Measurements from ENCODE around the gene TTLL3. TPM values are rescaled to one million over a fixed set of nuclear protein-coding genes. Genes with fewer than 3 reads are reported as not detected.

TTLL3 gene
- total RNA-seq, 1 experiment from 2014 or later, result 19.5 TPM

- no peaks in the 10 kb centered on the region for H3K27me3 Mint-ChIP-seq (ENCODE audit: unreplicated experiment)
- H3K36me3 Mint-ChIP-seq (ENCODE audit: insufficient read depth, unreplicated experiment), result peaks cover 5% of the 10 kb centered on the region
- H3K27ac Mint-ChIP-seq (ENCODE audit: unreplicated experiment), result no peak overlapping the region
- no peak for TF ChIP-seq CTCF (IDR thresholded peaks at IDR 0.05; ENCODE audit: unreplicated experiment)
- H3K4me3 Mint-ChIP-seq (ENCODE audit: low read depth, unreplicated experiment), result no peak overlapping the region
- CTCF ChIA-PET, result no interaction called here
- intact Hi-C loops (cut with micrococcal nuclease; ENCODE audit: unreplicated experiment), result no loop called here
- DNase-seq, result no peak
- H3K4me1 Mint-ChIP-seq (ENCODE audit: low read depth, unreplicated experiment), result no peaks in the 10 kb centered on the region
- H3K9me3 Mint-ChIP-seq (ENCODE audit: low read depth, unreplicated experiment), result no peaks in the 10 kb centered on the region
- no TSS peak for BruUV-seq (replicated peaks)
Observed at GRCh38 chr3:9828801-9829755, 19.0 kb downstream of the TTLL3 start.

GRCh38 chr3:9831253-9831652 lies 21.2 kb downstream of the TTLL3 start:
- no peak overlapping the region for H3K27ac Mint-ChIP-seq (ENCODE audit: unreplicated experiment)
- no peak overlapping the region for H3K4me3 Mint-ChIP-seq (ENCODE audit: low read depth, unreplicated experiment)
- no peaks in the 10 kb centered on the region for H3K9me3 Mint-ChIP-seq (ENCODE audit: low read depth, unreplicated experiment)
- no peak for DNase-seq
- intact Hi-C loops (cut with micrococcal nuclease; ENCODE audit: unreplicated experiment), result no loop called here
- no peaks in the 10 kb centered on the region for H3K27me3 Mint-ChIP-seq (ENCODE audit: unreplicated experiment)
- no peaks in the 10 kb centered on the region for H3K4me1 Mint-ChIP-seq (ENCODE audit: low read depth, unreplicated experiment)
- TF ChIP-seq CTCF (IDR thresholded peaks at IDR 0.05; ENCODE audit: unreplicated experiment), result no peak
- peaks cover 11% of the 10 kb centered on the region for H3K36me3 Mint-ChIP-seq (ENCODE audit: insufficient read depth, unreplicated experiment)
- CTCF ChIA-PET, result interaction anchor here (0.6 kb wide), 1 partner anchor 69 kb away, joined by 3 read pairs; no protein-coding TSS in a partner anchor
- BruUV-seq (replicated peaks), result no TSS peak

GRCh38 chr3:9833078-9833477 lies 23.0 kb downstream of the TTLL3 start:
- intact Hi-C loops (cut with micrococcal nuclease; ENCODE audit: unreplicated experiment), result no loop called here
- DNase-seq, result no peak
- Mint-ChIP-seq H3K36me3 (ENCODE audit: insufficient read depth, unreplicated experiment) (peaks cover 11% of the 10 kb centered on the region), H3K27me3 (ENCODE audit: unreplicated experiment) (no peaks in the 10 kb centered on the region), H3K4me3 (ENCODE audit: low read depth, unreplicated experiment) (no peak overlapping the region), H3K9me3 (ENCODE audit: low read depth, unreplicated experiment) (no peaks in the 10 kb centered on the region), H3K4me1 (ENCODE audit: low read depth, unreplicated experiment) (no peaks in the 10 kb centered on the region), H3K27ac (ENCODE audit: unreplicated experiment) (no peak overlapping the region)
- CTCF ChIA-PET, result no interaction called here
- BruUV-seq (replicated peaks), result no TSS peak
- no peak for TF ChIP-seq CTCF (IDR thresholded peaks at IDR 0.05; ENCODE audit: unreplicated experiment)

- no peak for TF ChIP-seq CTCF (IDR thresholded peaks at IDR 0.05; ENCODE audit: unreplicated experiment)
- Mint-ChIP-seq H3K4me3 (ENCODE audit: low read depth, unreplicated experiment) (no peak overlapping the region), H3K27ac (ENCODE audit: unreplicated experiment) (no peak overlapping the region), H3K4me1 (ENCODE audit: low read depth, unreplicated experiment) (no peaks in the 10 kb centered on the region), H3K27me3 (ENCODE audit: unreplicated experiment) (no peaks in the 10 kb centered on the region), H3K36me3 (ENCODE audit: insufficient read depth, unreplicated experiment) (peaks cover 14% of the 10 kb centered on the region), H3K9me3 (ENCODE audit: low read depth, unreplicated experiment) (no peaks in the 10 kb centered on the region)
- DNase-seq, result no peak
- BruUV-seq (replicated peaks), result no TSS peak
- CTCF ChIA-PET, result no interaction called here
- intact Hi-C loops (cut with micrococcal nuclease; ENCODE audit: unreplicated experiment), result no loop called here
Observed at GRCh38 chr3:9834520-9835380, 24.7 kb downstream of the TTLL3 start.
